NCI-H2227 (cell line): ENCODE data around the gene CCDC150.
"Not testable (repeated sequence)": the region's sequence is repeated elsewhere in the genome, so short reads cannot be mapped to it uniquely, and the experiment has no call there.

ENCODE experiments used
- DNase-seq: peaks from one replicate; lab custom pipeline; 2025; ENCODE audit not compliant: unreplicated experiment; lab: John Stamatoyannopoulos, UW

Gene CCDC150

DNA sequence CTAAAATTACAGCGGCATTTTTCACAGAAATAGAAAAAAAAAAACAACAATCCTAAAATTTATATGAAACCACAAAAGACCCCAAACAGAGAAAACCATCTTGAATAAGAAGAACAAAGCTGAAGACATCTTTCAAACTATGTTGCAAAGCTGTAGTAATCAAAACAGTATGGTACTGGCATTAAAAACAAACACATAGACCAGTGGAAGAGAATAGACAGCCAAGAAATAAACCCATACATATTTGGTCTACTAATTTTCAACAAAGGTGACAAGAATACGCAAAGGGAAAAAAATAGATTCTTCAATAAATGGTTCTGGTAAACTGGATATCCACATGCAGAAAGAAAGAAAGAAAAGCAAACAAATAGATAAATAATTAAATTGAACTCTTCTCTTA, 9.0 kb upstream of the CCDC150 start:
- no peak for DNase-seq

DNA sequence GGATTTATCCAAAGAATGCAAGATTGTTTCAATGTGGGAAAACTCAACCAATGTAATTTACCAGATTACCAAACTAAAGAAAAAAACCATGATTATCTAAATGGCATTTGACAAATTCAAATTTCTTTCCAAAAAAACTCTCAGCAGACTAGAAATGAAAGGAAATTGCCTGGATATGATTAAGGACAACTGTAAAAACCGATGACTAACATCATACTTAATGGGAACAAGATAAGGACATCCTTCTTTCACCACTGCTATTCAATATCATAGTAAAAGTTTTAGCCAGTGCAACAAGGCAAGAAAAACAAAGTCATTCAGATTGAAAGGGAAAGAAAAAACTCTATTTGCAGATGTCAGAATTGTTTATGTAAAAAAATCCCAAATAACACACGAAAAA, 4.4 kb upstream of the CCDC150 start:
- no peak for DNase-seq

DNA sequence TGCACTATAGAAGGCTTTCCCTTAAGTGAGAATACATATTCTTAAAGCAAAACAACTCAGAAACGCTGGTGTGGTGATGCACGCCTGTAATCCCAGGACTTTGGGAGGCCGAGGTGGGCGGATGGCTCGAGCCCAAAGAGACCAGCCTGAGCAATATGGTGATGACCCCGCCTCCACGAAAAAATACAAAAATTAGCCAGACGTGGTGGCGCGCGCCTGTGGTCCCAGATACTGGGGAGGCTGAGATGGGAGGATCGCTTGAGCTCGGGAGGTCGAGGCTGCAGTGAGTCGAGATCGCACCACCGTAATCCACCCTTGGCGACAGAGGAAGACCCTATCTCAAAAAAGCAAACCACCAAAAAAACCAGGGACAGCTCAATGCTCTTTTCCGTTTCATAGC, 750 bp upstream of the CCDC150 start:
- no peak for DNase-seq

DNA sequence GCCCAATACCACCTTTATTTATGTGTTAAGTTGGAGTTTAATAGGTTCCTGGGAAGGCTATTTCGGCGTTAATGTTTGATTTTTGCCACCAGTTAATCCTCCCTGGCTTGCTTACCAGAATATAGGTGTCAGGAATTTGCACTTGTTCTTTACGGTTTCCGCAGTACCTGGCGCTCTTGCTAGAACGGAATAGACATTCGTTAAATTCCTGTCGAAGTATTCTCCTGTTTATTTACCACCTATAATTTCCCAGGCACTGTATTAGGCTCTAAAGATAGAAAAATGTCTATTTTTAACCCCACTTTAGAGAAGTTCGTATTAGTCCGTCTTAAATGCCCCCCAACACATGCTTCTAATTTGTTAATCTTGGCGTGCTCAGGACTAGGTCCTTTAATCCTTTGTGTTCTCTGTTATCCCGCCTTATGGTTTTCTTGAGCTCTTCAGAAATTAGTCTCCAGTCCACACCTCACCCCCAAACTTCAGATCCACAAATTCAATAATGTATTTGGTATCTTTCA, 575 bp downstream of the CCDC150 start:
- no peak for DNase-seq

DNA sequence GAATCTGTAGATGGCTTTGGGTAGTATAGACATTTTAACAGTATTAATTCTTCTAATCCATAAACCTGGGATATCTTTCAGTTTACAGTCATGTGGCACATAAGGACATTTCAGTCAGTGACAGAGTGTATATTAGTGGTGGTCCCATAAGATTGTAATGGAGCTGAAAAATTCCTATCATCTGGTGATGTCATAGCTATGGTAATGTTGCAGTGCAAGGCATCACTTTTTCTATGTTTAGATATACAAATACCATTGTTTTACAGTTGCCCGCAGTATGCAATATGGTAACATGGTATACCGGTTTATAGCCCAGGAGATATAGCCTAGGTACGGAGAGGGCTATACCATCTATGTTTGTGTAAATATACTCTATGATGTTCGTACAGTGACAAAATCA, 9.7 kb downstream of the CCDC150 start:
- no peak for DNase-seq

DNA sequence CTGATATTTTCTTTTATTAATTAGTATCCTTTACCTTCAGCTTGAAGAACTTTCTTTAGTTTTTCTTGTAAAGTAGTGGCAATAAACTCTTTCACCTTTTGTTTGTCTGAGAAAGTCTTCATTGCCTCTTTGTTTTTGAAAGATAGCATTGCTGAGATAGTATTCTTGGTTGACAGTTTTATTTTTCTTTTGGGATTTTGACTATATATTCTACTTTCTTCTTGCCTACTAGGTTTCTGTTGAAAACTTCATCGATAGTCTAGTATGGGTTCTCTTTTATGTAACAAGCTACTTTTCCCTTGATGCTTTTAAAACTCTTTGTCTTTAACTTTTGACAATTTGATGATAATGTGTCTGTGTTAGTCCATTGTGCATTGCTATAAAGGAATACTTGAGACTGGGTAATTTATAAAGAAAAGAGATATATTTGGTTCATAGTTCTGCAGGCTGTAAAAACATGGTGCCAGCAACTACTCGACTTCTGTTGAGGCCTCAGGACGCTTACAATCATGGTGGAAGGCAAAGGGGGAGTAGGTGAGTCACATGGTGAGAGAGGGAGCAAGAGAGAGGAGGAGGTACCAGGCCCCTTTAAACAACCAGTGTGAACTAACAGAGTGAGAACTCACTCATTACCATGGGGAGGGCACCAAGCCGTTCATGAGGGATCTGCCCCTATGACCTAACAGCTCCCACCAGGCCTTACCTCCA, 12.0 kb downstream of the CCDC150 start:
- no peak for DNase-seq

DNA sequence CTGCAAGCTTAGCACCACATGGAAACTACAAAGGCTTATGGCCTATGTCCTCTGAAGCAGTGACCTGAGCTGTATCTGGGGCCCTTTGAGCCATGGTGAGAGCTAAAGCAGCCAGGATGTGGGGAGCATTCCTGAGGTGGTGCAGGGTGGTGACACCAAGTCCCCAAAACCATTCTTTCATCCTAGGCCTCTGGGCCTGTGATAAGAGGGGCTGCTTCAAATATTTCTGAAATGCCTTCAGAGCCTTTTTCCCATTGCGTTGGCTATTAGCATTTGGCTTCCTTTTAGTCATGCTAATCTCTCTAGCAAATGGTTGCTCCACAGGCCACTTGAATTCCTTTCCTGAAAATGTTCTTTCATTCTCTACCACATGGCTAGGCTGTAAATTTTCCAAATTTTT, 13.4 kb downstream of the CCDC150 start:
- no peak for DNase-seq

DNA sequence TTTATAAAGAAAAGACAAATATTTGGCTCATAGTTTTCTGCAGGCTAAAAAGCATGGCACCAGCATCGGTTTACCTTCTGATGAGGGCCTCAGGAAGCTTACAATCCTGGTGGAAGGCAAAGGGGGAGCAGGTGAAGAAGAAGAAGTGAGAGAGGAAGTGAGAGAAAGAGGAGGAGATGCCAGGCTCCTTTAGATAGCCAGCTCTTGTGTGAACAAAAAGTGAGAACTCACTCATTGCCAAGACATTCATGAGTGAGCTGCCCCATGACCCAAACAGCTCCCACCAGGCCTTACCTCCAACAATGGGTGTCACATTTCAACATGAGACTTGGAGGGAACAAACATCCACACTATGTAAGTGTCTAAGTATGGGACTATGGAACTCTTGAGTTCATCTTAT, 14.3 kb downstream of the CCDC150 start:
- no peak for DNase-seq

DNA sequence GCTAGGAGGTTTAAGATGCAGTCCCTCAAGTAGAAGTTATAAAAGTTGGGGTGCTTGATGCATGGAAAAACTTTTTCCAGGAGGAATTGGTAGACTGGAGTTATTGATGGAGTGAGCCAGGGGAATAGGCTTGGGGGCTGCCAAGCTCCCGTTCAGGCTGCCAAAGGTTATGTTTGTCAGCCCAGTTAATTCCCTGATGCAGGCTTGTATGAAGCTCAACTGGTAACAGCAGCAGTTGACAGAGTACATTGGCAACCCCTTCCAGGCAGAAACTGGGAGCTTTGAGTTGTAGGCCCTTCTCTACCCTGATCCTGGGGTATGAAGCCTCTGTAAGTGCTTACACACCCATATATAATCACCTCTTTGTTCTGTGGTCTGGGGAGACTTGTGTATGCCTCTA, 16.2 kb downstream of the CCDC150 start:
- DNase-seq: no peak

DNA sequence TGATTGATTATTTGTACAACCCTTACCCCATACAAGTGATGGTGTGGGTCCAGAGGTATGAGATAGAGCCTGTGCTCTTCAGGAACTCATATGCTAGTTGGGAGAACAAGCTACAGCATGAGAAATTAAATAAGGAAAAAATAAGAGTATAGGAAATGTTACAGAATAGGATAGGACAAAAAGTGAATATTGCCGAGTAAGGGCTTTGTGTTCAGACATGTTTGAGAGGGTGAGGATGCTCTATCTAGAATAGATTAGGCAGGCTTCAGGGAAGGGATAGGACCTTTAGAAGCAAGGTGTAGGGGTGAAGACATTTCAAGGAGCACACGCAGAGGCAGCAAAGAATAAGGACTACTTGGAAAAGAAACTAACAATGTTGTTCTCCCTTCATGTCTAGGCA, 17.8 kb downstream of the CCDC150 start:
- DNase-seq: no peak

DNA sequence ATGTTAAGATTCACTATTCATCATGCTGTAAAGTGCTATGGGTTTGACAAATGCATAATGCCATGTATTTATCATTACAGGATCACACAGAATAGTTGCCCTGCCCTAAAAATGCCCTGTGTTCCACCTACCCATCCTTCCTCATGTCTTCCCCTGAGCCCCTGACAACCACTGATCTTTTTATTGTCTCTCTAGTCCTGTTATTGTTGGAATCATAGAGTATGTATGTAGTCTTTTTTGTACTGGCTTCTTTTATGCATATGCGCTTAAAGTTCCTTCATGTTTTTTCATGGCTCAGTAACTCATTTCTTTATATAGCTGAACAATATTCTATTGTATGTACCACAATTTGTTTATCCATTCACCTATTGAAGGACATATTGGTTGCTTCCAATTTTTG, 20.3 kb downstream of the CCDC150 start:
- no peak for DNase-seq

DNA sequence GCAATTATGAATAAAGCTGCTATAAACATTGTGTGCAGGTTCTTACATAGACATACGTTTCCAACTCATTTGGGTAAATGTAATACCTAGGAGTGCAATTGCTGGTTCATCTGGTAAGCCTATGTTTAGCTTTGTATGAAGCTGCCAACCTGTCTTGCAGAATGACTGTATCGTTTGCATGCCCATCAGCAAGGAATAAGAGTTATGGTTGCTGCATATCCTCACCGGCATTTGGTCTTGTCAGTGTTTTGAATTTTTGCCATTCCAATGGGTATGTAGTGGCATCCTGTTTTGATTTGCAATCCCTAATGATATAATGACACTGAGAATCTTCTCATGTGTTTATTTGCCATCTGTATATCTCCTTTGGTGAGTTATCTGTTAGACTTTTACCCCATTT, 20.7 kb downstream of the CCDC150 start:
- no peak for DNase-seq

DNA sequence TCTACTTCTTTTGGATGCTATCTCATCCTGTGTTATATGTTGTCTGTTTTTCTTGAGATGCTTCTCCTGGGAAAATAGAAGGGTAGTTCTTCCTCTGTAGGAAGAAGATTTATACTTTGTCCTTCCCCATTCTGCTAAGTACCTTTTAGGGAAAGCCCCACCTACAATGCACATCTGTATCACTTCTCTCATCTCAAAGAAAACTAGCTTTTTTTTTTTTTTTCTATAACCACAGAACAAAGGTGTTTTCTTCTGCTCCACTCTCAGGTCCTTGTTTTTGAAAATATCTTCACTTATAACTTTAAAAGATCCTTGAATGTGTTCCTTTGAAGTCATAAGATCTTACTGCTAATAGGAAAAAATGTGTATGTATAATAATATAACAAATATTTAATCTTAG, 30.8 kb downstream of the CCDC150 start:
- no peak for DNase-seq

DNA sequence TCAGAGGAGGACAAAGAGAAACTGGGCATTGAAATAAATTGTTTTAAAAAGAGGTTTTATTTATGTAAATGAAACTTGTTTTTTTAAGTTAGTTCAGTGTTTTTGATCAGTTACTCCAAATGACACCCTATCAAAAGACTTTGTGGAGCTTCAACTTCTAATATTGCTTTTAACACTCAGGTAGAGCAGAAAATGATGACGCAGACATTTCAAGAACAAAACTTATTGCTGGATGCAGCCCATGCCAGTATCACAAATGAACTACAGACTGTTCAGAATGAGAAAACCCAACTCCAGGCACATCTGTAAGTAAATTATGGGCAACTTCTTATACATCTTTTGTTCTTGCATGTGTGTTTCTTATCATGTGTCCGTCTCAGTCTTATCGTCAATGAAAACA, 36.4 kb downstream of the CCDC150 start:
- no peak for DNase-seq

DNA sequence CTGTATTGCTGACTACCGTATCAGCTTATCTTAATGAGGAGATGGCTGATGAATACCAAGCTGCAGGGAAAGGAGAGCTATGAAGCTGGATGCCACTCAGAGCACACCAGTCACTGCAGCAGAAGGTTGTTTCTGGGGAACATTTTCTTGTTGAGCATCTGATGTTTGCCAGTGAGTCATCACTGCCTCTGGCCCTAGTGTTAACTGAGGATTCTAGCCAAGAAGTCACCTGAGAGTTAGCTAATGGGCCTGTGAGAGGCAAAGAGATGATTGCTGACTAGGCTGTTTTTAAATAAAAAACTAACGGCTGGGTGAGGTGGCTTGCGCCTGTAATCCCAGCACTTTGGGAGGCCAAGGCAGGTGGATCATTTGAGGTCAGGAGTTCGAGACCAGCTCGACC, 37.9 kb downstream of the CCDC150 start:
- DNase-seq: peak; percentile 5

DNA sequence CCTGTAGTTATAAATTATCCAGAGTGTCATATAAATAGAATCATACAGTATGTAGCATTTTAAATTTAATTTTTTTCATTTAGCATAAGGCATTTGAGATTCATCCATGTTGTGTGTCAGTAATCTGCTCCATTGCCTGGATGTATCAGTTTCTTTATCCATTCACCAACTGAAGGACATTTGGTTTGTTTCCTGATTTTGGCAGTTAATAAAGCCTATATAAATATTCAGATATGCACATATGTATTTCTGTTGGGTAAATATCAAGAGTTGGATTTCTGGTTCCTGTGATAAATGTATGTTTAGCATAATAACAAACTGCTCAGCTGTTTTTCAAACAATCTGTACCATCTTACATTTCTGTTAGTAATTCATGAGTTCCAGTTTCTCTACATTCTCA, 39.9 kb downstream of the CCDC150 start:
- no peak for DNase-seq

DNA sequence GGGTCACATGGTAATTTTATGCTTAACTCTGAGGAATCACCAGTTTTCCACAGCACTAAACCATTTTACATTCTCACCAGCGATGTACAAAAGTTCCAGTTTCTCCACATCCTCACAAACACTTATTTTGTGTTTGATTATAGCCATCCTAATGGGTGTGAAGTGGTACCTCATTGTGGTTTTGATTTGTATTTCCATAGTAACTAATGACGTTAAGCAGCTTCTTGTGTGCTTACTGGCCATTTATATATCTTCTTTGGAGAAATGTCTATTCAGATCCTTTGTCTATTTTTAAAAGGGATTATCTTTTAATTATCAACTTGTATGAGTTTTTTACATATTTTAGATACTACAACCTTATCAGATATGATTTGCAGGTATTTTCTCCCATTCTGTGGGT, 42.0 kb downstream of the CCDC150 start:
- DNase-seq: no peak

DNA sequence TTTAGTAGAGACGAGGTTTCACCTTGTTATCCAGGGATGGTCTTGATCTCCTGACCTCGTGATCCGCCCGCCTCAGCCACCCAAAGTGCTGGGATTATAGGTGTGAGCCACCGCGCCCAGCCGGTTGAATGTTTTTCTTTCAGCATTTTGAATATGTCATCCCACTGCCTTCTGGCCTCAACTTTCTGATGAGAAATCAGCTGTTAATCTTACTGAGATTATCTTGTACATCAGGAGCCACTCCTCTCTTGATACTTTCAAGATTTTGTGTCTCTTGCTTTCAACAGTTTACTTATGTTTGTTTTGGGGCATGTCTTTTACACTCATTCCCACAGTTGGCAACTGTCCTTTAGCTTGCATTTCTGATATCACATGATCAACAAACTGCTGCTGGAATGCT, 46.3 kb downstream of the CCDC150 start:
- DNase-seq: no peak

DNA sequence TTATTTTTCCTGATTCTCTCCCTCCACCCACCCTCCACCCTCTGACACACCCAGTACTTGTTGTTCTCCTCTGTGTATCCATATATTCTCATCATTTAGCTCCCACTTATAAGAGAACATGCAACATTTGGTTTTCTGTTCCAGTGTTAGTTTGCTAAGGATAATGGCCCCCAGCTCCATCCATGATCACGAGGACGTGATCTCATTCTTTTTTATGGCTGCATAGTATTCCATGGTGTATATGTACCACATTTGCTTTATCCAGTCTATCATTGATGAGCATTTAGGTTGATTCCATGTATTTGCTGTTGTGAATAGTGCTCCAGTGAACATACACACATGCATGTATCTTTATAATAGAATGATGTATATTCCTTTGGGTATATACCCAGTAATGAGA, 47.2 kb downstream of the CCDC150 start:
- not testable (repeated sequence) for DNase-seq

DNA sequence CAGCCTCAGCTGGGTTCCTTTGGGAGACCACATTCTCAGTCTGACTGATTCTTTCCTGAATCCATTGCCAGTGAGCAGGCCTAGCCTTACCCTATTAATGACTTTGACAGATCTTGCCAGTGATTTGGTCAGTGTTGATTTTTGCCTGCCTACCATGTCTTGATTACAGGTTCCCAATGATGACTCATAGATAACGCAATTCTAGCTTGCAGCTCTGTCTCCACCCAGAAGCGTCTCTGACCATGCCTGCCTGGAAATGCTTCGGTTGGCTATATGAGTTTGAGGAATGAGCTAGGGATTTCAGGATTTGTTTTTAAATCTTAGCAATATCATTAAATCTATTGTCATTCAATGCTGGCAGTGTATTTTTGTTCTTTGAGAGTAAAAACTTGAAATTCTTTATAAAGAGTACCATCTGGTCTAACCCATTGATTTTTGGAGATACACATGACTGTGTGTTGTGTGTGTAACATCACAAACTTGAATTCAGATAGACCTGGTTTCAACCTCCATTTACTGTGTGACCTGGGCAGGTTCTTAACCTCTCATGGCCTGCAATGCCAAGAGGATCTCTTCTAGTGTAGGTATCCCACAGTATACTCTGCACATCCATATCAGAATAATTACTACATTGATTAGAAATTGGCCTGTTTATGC, 57.0 kb downstream of the CCDC150 start:
- DNase-seq: peak; percentile 65

DNA sequence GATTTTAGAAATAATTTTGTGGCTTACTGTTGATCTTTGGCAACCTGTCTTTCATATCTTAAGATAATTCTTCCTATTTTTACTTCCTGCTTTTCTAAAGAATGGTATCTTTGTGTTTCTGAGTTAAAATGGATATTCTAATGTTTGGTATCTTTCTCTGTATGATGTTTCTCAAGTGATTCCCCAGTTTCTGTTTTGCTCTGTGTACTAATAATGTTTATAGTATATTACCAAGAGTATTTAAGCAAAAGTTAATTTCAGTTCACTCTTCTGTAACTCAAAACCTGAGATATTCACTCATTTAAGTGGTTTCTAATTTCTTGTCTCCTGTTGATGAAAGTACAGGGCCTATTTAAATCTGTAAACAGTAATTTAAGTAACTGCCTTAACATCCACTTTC, 58.3 kb downstream of the CCDC150 start:
- DNase-seq: no peak

DNA sequence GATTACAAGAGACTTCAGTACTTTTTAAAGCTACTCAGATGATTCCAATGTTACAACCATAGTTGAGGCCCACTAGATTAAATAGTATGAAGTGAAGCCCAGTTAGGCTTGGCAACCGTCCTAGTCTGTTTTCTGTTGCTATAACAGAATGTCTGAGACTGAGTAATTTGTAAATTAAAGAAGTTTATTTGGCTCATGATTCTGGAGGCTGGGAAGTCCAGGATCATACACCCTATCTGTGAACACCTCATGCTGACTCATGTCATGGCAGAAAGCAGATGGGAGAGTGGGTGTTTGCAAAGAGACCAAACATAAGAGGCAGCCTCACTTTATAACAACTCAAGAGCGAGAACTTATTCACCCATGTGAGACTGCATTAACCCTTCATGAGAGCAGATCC, 63.1 kb downstream of the CCDC150 start:
- no peak for DNase-seq

DNA sequence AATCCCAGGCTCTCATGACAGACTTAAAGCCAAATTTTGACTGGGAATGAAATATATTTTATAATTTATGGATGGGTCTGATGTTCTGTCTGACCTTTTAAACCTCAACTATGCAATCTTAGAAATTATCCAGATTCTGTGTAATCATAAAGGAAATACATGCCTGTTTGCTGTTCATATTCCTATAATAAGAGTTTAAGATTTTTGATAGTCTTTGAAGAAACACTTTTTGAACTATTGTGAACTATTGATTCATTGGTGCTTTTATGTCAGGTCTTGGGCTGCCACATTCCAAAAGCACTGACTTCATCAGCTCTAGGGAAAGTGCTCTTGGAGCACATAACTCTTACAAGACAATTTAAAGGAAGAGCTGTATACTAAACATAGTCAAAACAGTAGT, 64.2 kb downstream of the CCDC150 start:
- no peak for DNase-seq
